ENCODE data around the gene ESYT2.

GRCh38 chr7:158854681-158855081, 25.4 kb upstream of the ESYT2 start:
- TF ChIP-seq CTCF (conservative IDR thresholded peaks at IDR 0.05; ENCODE audit: low read depth, low read length) = no peak
- no peak for TF ChIP-seq POLR2A (IDR thresholded peaks at IDR 0.05; ENCODE audit: low read depth, low read length)
- TF ChIP-seq MAZ (IDR thresholded peaks at IDR 0.05; ENCODE audit: borderline replicate concordance, low read depth, low read length) = no peak
- TF ChIP-seq USF2 (IDR thresholded peaks at IDR 0.05; ENCODE audit: low read depth, low read length) = no peak
- TF ChIP-seq CEBPB (IDR thresholded peaks at IDR 0.05; ENCODE audit: low read depth, low read length) = no peak
- TF ChIP-seq SMC3 (IDR thresholded peaks at IDR 0.05; ENCODE audit: low read depth, low read length) = no peak
- no peak for TF ChIP-seq FOS (IDR thresholded peaks at IDR 0.05; ENCODE audit: low read depth, low read length)
- no peak for TF ChIP-seq RCOR1 (IDR thresholded peaks at IDR 0.05; ENCODE audit: insufficient replicate concordance, low read length)
- no peak for TF ChIP-seq BHLHE40 (IDR thresholded peaks at IDR 0.05; ENCODE audit: low read depth, low read length)
- TF ChIP-seq RAD21 (IDR thresholded peaks at IDR 0.05; ENCODE audit: low read length) = no peak
- no peak for TF ChIP-seq MXI1 (IDR thresholded peaks at IDR 0.05; ENCODE audit: borderline replicate concordance, low read depth, low read length)
- no peak for TF ChIP-seq RFX5 (IDR thresholded peaks at IDR 0.05; ENCODE audit: low read depth, low read length)
